ENCODE data around the gene ACTN1.
"Not testable (repeated sequence)": the region's sequence is repeated elsewhere in the genome, so short reads cannot be mapped to it uniquely, and the experiment has no call there.

ACTN1 gene

DNA sequence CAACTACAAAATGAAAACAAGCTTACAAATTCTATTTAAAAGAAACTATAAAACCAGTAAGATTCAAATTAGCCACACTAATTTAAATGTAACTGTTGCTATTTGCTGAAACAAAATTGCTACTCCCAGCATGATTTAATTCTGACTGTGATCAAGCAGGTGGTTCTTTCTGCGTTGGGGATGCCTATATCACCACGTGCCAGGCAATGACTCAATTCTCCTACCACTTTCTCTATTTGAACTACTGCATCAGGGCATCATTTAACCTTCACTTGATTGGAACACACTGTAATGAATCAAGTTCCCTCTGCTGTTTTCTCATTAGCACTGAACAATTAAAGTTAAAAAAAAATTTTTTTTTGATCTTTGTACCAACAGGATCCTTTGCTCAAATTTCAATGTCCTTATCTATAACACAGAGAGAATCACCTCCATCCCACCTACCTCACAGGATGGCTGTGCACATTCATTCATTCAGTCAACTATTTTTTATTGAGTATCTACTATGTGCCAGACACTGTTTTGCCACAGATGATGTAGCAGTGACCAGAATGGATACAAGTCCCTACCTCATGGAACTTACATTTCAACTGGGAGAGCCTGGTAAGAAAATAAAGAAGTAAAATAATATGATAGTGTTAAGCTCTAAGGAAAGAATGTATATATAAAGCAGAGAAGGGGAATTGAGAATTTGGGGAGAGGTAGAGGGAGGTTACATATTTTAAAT lies 8.0 kb upstream of the ACTN1 start:
- DNase-seq (ENCODE audit: low read depth): no peak

DNA sequence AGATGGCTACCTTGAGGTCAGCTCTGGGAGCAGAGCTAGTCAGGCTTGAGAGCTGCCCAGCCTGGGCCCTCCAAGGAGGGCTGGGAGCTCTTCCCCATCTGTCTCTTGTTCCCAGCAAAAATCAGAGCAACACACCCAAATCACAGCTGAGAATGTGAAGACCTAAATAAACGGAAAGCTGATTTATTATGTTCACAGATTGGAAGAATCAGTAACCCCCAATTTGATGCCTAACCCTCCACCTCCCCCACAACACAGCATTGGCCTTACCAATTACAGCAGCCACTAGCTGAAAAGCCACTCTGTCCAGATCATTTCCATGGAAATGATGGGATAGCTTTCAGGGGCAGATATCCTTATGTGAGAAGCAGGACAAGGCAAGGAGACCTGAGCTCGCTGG lies 7.1 kb upstream of the ACTN1 start:
- DNase-seq (ENCODE audit: low read depth): no peak

DNA sequence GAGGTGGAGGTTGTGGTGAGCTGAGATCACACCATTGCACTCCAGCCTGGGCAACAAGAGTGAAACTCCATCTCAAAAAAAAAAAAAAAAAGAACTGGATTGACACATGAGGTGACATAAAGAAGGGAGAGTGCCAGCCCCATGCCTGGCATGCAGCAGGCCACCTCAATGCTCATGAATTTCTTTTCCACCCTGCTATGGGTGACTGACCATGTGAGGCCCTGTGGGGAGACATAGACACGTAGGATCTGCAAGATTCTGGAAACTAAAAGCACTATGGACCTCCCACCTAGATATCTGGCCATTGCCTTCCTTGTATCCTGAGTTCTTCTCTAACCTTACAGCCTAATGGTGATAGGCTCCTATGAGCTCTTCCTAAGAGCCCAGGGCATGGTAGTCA lies 5.6 kb upstream of the ACTN1 start:
- no peak for DNase-seq (ENCODE audit: low read depth)

DNA sequence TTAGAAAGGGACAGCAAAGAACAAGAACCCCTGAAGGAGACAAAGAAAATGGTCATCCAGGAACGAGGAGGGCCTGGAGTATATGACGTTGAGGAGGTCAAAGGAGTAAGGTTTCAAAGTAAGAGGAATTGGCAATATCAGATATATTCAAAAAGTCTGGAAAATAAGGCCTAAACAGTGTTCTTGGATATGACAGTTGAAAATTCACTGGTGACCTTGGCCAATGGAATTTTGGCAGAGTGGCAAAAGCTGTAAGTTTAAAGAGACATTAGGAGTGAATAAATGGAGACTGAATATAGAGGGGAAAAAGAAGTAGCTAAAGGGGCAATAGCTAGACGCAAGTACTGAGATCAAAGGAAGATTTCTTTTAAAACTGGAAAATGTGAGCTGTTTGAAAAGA lies 4.1 kb upstream of the ACTN1 start:
- no peak for DNase-seq (ENCODE audit: low read depth)

DNA sequence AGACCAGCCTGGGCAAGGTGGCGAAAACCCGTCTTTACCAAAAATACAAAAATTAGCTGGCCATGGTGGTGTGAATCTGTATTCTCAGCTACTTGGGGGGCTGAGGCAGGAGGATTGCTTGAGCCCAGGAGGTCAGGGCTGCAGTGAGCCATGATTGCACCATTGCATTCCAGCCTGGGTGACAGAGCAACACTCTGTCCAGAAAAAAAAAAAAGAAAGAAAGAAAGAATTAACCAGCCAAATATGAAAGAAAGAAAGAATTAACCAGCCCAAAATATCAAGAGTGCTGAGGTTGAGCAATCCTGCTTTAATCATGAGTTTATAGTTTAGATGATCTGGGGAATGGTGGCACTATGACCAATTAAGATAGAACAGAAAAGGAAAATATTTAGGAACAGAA lies 3.5 kb upstream of the ACTN1 start:
- peak; percentile 56 for DNase-seq (ENCODE audit: low read depth)

DNA sequence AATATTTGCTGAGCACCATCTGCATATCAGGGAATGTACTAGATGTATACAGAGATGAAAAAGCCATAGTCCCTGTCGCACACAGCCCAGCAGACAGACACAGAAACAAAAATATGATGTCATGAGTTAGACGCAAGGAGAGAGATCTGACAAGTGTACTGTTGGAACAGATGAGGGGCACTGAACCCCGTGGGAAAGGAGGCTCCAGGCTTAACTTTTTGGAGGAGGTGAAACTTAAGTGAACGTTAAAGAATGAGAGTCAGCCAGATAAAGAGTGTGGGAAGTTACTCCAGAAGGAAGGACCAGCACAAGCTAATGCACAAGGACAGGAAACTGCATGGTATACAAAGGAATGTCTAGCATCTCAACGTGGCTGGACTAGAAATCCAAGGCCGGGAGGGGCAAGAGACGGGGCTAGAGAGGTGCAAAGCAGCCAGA lies 2.5 kb upstream of the ACTN1 start:
- no peak for DNase-seq (ENCODE audit: low read depth)

DNA sequence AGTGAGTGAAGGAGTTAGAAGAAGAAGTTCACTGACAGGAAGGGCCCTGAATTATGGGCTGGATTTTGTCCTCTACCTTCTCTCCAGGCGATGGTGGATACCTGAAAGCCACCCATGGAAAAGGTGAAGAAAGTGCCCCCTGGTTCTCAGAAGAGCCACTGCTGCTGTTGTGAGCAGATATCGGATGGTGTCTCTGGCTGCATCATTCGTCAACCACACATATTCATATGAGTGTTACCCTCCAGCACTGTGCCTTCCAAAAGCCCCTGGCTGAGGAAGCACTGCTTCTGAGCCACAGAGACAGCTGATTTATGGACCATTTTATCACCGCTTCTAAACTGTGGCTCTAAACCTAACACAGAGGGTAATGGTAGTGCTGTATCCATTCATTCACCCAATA lies 2.0 kb upstream of the ACTN1 start:
- no peak for DNase-seq (ENCODE audit: low read depth)

DNA sequence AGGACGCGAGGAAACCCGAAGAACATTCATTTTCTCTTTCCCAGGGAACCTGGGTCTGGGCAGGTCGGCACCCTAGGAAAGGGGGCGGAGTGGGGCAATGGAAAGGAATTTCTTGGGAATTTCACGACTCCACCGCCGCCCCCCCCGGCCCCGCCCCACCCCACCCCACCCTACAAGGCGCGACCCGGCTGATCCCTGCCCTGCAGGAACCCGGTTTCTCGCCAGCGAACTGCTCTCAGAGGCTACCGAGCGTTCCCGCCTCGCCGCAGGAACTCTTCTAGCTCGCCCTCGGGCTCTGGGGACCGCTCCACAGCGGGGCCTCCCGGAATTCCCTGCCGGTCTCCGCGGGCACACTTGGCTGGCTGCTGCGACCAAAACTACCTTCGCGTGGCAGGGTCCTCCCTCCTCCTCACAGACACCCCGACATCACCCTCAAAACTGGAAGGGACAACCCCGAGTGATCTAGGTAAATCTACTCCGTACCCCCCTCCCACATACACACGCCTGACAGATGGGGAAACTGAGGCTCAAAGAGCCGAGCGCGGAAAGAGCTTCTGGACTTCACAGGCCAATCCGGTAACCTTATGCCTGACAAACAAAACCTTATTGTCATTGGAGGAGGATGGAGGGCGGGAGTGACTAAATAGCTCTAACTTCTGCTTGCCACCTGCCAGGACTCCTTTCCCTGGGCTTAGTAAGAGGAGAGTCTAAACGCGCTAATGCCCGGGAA lies 785 bp upstream of the ACTN1 start:
- peak; percentile 31 for DNase-seq (ENCODE audit: low read depth)

DNA sequence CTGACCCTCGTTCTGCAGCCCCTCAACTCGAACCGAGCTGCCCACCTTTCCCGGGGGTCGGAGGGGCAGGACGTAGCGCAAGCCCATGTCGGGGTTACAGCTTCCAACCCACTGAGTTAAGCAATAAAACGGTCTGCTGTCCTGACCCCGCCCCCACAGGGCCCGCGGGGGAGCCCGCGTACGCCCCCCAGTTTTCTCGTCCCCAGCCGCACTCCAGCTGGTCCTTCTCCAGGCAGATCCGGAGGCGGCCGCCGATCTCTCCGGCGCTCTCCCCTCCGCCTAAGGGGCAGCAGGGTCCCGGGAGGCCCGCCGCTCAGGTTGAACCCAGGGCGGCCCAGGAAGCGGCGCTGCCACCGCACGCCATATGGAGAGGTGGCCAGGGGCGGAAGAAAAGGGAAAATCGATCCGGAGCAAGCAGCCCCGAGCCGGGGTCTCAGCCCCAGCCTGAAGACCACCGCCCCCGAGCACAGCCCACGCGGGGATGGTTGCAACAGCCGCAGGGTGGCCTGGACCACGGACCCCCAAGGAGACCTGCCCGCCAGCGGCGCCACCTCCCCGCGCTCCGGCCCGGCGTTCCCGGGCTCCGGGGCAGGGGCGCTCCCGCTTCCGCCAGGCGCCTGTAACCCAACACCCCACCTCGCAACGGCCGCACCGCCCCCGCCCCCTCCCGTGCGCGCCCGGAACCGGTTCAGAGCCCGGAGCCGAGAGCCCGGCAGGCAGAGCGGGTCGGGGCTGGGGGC lies 760 bp downstream of the ACTN1 start:
- peak; percentile 54 for DNase-seq (ENCODE audit: low read depth)

DNA sequence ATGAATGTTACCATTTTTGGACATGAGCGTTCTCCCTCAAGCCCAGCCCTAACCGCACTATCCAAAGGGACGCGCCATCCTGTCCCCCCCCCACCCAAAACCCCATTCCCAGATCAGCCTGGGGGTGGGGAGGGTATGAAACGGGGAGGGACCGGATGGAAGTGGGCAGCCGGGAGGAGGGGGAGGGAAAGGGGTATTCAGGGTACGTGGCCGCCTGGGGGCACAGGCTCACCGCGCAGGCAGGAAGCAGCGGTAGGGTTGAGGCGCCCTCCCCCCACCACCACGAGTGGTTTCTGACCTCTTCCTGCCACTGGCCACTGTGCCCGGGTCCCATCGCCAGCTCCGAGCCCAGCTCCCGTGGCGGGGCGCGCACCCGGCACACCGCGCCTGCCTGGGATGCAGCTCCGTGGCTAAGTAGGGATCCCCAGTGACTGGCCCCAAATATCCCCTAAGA lies 1.4 kb downstream of the ACTN1 start:
- peak; percentile 91 for DNase-seq (ENCODE audit: low read depth)

DNA sequence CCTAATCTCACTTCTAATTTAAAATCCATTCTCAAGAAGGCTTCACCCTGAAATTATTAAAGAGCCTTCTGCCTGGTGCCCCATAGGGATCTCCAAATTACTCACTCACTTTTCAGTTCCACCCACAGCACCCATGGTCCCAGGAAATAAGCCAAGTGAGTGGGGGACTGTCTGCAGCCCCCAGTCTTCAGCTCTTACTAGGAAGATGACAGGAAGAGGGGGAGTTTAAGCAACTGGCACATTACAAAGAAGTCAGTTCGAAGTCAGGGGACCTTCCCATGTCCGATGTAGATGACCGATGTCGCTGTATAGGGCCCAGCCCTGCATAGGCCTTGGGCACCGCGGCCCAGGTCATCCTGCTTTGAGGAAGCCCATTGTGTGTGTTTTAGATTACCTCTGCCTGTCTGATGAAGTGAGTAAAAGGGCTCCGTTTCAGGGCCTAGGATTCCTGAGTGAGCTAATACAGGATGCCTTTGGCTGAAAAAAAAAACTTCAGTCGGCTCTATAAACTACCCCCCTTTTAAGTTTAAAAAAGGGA lies 1.9 kb downstream of the ACTN1 start:
- DNase-seq (ENCODE audit: low read depth): no peak

DNA sequence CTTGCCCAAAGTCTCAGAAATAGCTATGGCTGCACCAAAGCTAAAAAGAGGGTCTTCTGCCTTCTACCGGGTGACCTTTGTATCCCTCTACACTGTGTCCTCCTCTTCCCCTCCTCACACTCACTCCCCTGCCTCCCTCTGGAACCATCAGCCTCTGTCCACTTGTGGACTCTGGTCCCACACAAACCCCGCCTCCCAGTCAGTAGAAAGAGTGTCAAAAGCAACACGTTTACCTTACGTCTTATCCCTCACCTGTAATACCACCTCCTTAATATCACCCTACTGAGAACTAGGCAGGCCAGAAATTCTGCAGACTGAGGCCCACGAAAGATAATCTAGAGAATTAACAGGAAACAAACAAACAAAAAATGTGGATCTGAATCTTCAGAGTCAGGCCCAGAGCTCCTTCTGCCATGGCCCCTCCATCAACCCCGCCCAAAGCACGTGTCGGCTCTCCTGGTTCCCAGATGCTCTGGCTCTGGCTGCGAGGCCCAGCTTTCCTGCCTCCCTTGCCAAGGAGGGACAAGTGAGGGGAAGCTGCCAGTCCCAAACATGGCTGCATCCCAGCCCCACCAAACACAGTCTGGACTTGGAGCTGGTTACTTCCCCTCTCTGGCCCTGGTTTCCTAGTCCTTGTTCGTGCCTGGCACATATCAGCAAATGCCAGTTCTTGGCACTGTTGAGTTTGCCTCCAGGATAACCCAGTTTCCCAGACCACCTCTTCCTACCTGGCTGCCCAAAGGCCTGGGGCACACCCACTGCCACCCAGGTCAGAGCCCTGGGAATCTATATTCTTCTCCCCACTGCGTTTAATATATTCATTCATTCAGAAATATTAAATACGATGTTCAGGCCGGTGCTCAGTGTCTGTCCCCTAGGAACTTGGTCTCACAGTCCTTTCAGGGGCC lies 2.7 kb downstream of the ACTN1 start:
- DNase-seq (ENCODE audit: low read depth): peak; percentile 34

DNA sequence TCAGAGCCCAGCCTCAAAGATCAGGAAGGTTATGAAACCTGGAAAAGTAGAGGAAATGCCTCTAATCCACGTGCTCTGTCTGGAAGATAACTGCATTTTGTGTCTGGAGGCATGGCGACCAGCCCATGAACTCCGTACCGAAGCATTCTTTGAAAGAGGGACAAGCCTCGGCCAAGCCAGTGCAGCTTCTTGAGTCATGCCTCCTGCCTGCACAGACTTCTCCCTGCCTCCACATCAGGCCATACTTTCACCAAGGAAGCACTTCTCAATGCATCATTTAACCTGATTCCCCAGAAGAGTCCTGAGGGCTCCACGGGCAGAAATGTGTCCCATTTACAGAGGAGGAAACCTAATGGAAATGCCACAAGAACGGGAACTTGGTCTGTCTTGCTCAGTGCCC lies 3.4 kb downstream of the ACTN1 start:
- DNase-seq (ENCODE audit: low read depth): peak; percentile 66

DNA sequence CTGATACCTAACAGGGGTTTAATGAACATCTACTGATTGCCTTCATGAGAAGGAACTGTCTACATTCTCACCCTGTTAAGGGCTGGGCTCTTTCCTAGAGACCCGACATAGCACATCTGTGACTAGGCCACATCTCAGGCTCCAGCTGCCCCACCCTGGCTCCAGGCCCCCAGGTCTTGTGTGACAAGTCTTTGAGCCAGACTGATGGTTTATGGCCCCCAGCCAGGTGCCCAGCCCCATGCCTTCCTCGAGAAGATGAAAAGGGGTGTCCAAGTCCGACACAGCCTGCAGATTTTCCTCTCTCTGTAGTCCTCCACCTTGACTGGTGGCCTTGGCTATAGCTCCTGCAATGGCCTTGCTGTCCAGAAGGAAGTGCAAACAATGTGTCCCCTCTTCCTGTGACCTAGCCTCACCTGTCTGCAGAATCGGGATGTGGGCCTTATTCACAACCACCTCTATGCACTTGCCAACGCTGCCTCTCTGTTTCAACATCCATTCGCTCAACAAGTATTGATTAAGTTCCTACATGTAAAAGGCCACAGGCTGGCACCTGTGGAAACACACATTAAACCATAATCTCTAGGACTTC lies 4.2 kb downstream of the ACTN1 start:
- DNase-seq (ENCODE audit: low read depth): no peak

DNA sequence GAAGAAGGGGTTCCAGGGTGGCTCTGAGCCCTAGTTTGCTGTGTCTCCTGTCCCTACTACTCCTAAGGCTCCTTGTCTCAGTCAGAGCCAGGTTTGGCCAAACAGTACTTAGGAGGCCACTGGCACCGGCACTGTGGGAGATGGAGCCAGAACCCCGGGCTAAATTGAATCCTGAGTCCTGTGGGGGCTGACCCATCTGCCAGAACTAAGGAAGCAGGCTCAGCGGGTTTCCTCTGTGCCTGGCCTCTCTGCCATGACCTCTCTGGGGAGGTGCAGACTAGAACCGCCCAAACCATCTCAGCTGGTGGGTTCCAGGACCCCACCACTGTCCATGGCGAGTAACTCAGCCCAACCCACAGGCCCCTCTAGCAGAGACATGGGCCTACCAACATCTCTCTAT lies 5.5 kb downstream of the ACTN1 start:
- no peak for DNase-seq (ENCODE audit: low read depth)

DNA sequence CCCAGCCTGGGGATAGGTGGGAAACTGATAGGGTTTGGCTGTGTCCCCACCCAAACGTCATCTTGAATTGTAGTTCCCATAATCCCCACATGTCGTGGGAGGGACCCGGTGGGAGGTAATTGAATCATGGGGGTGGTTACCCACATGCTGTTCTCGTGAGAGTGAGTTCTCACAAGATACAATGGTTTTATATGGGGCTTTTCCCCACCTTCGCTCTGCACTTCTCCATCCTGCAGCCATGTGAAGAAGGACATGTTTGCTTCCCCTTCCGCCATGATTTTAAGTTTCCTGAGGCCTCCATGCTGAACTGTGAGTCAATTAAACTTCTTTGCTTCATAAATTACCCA lies 5.9 kb downstream of the ACTN1 start:
- not testable (repeated sequence) for DNase-seq (ENCODE audit: low read depth)

DNA sequence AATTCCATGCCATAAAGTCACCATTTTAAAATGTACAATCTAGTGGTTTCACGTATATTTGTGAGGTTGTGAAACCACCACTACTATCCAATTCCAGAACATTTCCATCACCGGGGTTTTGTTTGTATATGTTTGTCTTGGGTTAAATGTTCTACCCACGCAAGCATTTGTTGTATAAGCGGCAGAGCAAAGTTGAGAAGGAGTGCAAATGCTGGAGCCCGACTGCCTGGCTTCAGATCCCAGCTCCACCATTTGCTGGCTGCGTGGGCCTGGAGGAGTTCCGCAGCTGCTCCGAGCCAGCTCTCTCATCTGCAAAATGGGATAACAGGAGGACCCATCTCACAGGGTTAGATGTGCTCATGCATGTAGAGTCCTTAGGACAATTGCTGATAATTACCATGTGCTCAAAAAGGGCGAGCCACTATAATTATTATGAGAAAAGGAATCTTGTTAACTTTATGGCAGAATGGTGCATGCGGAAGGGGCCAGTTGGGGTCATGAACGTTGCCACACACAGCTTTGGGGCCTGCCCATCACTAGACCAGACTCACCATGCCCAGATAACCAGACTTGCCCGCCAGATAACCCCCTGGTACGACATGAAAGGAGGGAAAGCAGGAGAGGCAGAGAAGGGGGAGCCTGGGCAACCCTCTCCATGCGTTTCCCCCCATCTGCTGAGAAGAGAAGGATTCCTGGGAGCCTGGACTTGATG lies 6.4 kb downstream of the ACTN1 start:
- peak; percentile 49 for DNase-seq (ENCODE audit: low read depth)

DNA sequence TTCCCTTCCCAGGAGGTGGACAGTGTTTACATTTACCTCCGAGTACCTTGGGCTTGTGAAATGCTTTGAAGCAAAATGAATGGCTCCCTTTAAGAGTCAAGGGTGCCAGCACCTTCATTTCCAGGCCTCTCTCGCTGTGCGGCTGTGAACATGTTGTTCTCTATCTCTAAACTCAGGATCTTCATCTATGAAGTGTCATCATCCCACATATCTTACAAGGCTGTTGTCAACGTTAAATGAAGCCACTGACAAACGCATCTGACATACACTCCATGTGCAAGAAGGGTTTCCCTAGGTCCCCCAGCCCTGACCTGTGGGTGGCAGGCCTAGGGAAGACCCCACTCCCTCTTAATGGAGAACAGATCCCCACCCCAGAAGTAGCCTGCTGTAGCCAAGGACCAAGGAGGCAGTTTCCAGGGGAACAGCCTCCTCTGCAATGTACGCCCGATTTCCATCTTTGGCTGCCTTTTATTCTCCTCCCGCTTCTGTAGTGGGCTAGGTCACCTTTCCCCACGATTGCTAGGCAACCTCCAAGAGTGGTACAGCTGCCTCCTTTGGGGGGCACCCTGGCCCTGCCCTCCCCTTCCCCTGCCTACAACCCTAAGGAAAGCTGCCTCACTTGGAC lies 7.6 kb downstream of the ACTN1 start:
- DNase-seq (ENCODE audit: low read depth): no peak

DNA sequence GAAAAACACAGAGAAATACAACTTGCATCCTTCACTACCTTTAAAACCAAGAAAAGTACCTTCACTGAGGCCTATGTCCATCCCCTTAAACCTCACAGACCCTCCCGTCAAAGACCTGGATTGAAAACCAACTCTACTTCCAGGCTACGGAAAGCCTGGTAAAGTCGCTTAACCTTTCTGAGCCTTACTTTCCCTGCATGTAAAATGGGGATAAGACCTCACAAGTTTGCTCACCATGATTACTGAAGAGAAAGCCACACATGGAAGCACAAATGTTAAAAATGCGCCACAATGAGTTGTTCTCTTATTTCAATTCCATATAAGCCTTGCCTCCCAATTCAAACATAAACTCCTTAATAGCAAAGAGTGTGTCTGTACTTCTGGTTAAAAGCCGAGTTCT lies 8.4 kb downstream of the ACTN1 start:
- no peak for DNase-seq (ENCODE audit: low read depth)

DNA sequence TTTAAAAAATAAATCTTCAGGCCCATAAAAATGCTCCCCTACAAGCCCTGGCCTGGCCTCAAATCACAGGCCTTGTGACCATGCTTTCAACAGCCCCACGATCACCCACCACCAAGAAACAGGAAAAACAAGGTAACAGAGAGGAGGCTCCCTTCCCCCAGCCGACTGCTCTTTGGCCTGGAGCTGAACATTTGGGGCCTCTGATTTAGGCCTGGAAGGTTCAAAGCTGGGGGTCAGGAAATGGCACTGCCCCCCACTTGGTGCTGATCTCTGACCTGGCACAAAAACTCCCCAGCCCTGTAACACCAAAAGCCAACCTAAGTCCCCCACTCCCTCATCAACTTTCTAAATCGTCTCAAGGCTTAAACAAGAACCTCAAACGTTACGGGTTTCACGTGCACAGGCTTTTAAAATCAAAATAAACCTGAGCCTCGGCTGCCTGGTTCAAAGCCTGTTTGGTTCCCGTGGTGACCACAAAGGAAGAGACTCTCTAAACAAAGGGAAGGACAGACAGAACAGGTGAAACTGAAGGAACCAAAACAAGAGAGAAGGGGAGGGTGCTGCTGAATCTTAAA lies 9.0 kb downstream of the ACTN1 start:
- no peak for DNase-seq (ENCODE audit: low read depth)
